DOHH2 (cell line): ENCODE measurements around the gene MAT2B.
A peak's percentile ranks its signal among the peaks of the same experiment; 100 is the strongest.

Experiments
- H3F3A ChIP-seq: fragments of 200-600 bp; sonication (generic), shearing (Covaris generic); 2 replicates; pipeline ENCODE4 v1.6.0; 2016; ENCODE audit warnings: antibody characterized with exemption, mild to moderate bottlenecking; ENCODE audit not compliant: control insufficient read depth, insufficient read depth
- H3K27ac ChIP-seq: fragments of 200-600 bp; sonication (generic); 2 replicates; pipeline ENCODE4 v1.5.1; 2014; ENCODE audit warnings: low read depth, mild to moderate bottlenecking, low read length, moderate library complexity
- H3K27me3 ChIP-seq: fragments of 200-600 bp; sonication (generic); 2 replicates; pipeline ENCODE4 v1.6.1; 2014; ENCODE audit warnings: mild to moderate bottlenecking, low read length, mixed read lengths; ENCODE audit not compliant: control insufficient read depth
- H3K36me3 ChIP-seq: fragments of 200-600 bp; sonication (generic); 2 replicates; pipeline ENCODE4 v1.6.1; 2014; ENCODE audit warnings: mild to moderate bottlenecking, low read length, moderate library complexity, mixed read lengths; ENCODE audit not compliant: control insufficient read depth
- H3K4me1 ChIP-seq: fragments of 200-600 bp; sonication (generic); 2 replicates; pipeline ENCODE4 v1.6.1; 2014; ENCODE audit warnings: mild to moderate bottlenecking, low read length, mixed read lengths; ENCODE audit not compliant: control insufficient read depth
- H3K4me2 ChIP-seq: fragments of 200-600 bp; sonication (generic); 2 replicates; pipeline ENCODE4 v1.6.0; 2014; ENCODE audit warnings: mild to moderate bottlenecking, low read length, moderate library complexity
- H3K4me3 ChIP-seq: fragments of 200-600 bp; sonication (generic); 2 replicates; pipeline ENCODE4 v1.5.1; 2014; ENCODE audit warnings: mild to moderate bottlenecking, low read length, mixed read lengths
- H3K79me2 ChIP-seq: fragments of 200-600 bp; sonication (generic); 2 replicates; pipeline ENCODE4 v1.6.1; 2014; ENCODE audit warnings: mild to moderate bottlenecking, low read length, mixed read lengths; ENCODE audit not compliant: control insufficient read depth
- H3K9me2 ChIP-seq: fragments of 200-600 bp; sonication (generic); replicated peaks from 2 replicates; pipeline ENCODE4 v1.6.1; 2014; ENCODE audit warnings: mild to moderate bottlenecking, low read length, mixed read lengths; ENCODE audit not compliant: control insufficient read depth
- H3K9me3 ChIP-seq: fragments of 200-600 bp; sonication (generic); 2 replicates; pipeline ENCODE4 v1.6.1; 2014; ENCODE audit warnings: antibody characterized with exemption, low read length, mixed read lengths; ENCODE audit not compliant: control insufficient read depth, insufficient read depth
- H4K20me1 ChIP-seq: fragments of 200-600 bp; sonication (generic); 2 replicates; pipeline ENCODE4 v1.6.0; 2014; ENCODE audit warnings: low read depth, mild to moderate bottlenecking, antibody characterized with exemption, low read length, moderate library complexity; ENCODE audit not compliant: control insufficient read depth, insufficient read depth
- EZH2phosphoT487 ChIP-seq: fragments of 200-600 bp; sonication (generic); IDR thresholded peaks from 2 replicates; pipeline ENCODE4 v1.6.1; 2017; ENCODE audit warnings: borderline replicate concordance, mild to moderate bottlenecking, antibody characterized with exemption, low read length, moderate library complexity, mixed read lengths
- TF ChIP-seq, protein P1 (sequence below): fragments of 200-600 bp; sonication (generic); IDR thresholded peaks from one replicate; pipeline ENCODE4 v1.5.1; 2014; ENCODE audit warnings: antibody characterized with exemption, mild to moderate bottlenecking, low read depth, low read length; ENCODE audit not compliant: poor library complexity, severe bottlenecking

MAT2B gene

GRCh38 chr5:163506095-163506457 lies 657 bp downstream of the MAT2B start:
- peaks cover 25% of the 10 kb centered on the region for H4K20me1 ChIP-seq
- H3K4me3 ChIP-seq = peak overlapping the region; percentile 93
- no peaks in the 10 kb centered on the region for H3K9me3 ChIP-seq
- H3F3A ChIP-seq = no peaks in the 10 kb centered on the region
- peak overlapping the region; percentile 70 for H3K27ac ChIP-seq
- H3K27me3 ChIP-seq = no peaks in the 10 kb centered on the region
- no peaks in the 10 kb centered on the region for H3K9me2 ChIP-seq
- H3K4me1 ChIP-seq = peaks cover 42% of the 10 kb centered on the region
- peaks cover 71% of the 10 kb centered on the region for H3K79me2 ChIP-seq
- peaks cover 31% of the 10 kb centered on the region for H3K36me3 ChIP-seq
- no peak for TF ChIP-seq EZH2phosphoT487
- TF ChIP-seq, protein P1, sequence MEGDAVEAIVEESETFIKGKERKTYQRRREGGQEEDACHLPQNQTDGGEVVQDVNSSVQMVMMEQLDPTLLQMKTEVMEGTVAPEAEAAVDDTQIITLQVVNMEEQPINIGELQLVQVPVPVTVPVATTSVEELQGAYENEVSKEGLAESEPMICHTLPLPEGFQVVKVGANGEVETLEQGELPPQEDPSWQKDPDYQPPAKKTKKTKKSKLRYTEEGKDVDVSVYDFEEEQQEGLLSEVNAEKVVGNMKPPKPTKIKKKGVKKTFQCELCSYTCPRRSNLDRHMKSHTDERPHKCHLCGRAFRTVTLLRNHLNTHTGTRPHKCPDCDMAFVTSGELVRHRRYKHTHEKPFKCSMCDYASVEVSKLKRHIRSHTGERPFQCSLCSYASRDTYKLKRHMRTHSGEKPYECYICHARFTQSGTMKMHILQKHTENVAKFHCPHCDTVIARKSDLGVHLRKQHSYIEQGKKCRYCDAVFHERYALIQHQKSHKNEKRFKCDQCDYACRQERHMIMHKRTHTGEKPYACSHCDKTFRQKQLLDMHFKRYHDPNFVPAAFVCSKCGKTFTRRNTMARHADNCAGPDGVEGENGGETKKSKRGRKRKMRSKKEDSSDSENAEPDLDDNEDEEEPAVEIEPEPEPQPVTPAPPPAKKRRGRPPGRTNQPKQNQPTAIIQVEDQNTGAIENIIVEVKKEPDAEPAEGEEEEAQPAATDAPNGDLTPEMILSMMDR = no peak
- H3K4me2 ChIP-seq = peak overlapping the region; percentile 92

- H3K36me3 ChIP-seq = peaks cover 32% of the 10 kb centered on the region
- H3K27ac ChIP-seq = no peak overlapping the region
- peak overlapping the region; percentile 93 for H3K4me3 ChIP-seq
- peaks cover 42% of the 10 kb centered on the region for H3K4me1 ChIP-seq
- no peaks in the 10 kb centered on the region for H3F3A ChIP-seq
- peaks cover 77% of the 10 kb centered on the region for H3K79me2 ChIP-seq
- no peaks in the 10 kb centered on the region for H3K9me3 ChIP-seq
- H3K27me3 ChIP-seq = no peaks in the 10 kb centered on the region
- H4K20me1 ChIP-seq = peaks cover 25% of the 10 kb centered on the region
- TF ChIP-seq, protein P1 = no peak
- no peak for TF ChIP-seq EZH2phosphoT487
- H3K4me2 ChIP-seq = peak overlapping the region; percentile 92
- H3K9me2 ChIP-seq = no peaks in the 10 kb centered on the region
Measured at GRCh38 chr5:163506726-163507125, 1.3 kb downstream of the MAT2B start.

GRCh38 chr5:163508753-163509152 lies 3.3 kb downstream of the MAT2B start:
- H3K27me3 ChIP-seq = no peaks in the 10 kb centered on the region
- H3K4me1 ChIP-seq = peaks cover 33% of the 10 kb centered on the region
- peaks cover 87% of the 10 kb centered on the region for H3K79me2 ChIP-seq
- peak overlapping the region; percentile 35 for H3K4me2 ChIP-seq
- H3F3A ChIP-seq = no peaks in the 10 kb centered on the region
- H4K20me1 ChIP-seq = peaks cover 25% of the 10 kb centered on the region
- peak overlapping the region; percentile 19; the same call in 1 of the 2 replicates for H3K4me3 ChIP-seq
- H3K9me2 ChIP-seq = no peaks in the 10 kb centered on the region
- H3K27ac ChIP-seq = no peak overlapping the region
- peaks cover 52% of the 10 kb centered on the region for H3K36me3 ChIP-seq
- no peaks in the 10 kb centered on the region for H3K9me3 ChIP-seq
- TF ChIP-seq EZH2phosphoT487 = no peak
- TF ChIP-seq, protein P1 = no peak
